Measurements from ENCODE around the gene SPAG16.

SPAG16 gene

GRCh38 chr2:213914510-213914909 is 630.2 kb downstream of the SPAG16 start:
- Histone ChIP-seq H3K79me2 (ENCODE audit: control insufficient read depth, insufficient read depth, low read length) (no peaks in the 10 kb centered on the region), H3K9ac (ENCODE audit: low read length) (no peak overlapping the region), H3K4me1 (ENCODE audit: control insufficient read depth, low read depth, low read length) (no peaks in the 10 kb centered on the region), H3K27me3 (ENCODE audit: insufficient read depth, low read length, poor library complexity) (no peaks in the 10 kb centered on the region), H3K4me3 (ENCODE audit: low read length) (no peak overlapping the region), H2BK120ac (ENCODE audit: low read depth, low read length) (no peak overlapping the region), H2BK15ac (replicated peaks; ENCODE audit: low read depth) (no peak overlapping the region), H4K8ac (ENCODE audit: low read depth, low read length) (no peak overlapping the region), H3K27ac (ENCODE audit: low read depth, low read length) (no peak overlapping the region), H3K79me1 (ENCODE audit: low read length) (no peaks in the 10 kb centered on the region), H2BK5ac (ENCODE audit: low read length) (no peak overlapping the region), H3K23ac (ENCODE audit: low read length) (no peak overlapping the region), H3K4me2 (ENCODE audit: low read length) (no peak overlapping the region), H3K18ac (ENCODE audit: low read length) (no peak overlapping the region), H3K36me3 (ENCODE audit: control insufficient read depth, insufficient read depth, low read length) (no peaks in the 10 kb centered on the region), H3K56ac (ENCODE audit: low read length) (no peak overlapping the region), H2AK5ac (ENCODE audit: low read length) (no peak overlapping the region), H3K4ac (ENCODE audit: low read depth, low read length) (no peak overlapping the region), H4K5ac (ENCODE audit: low read length) (no peak overlapping the region)
- no peak for DNase-seq
- no CpG with 5 or more reads among the region's 1 CpG for WGBS (ENCODE audit: extremely low coverage, insufficient coverage, low lambda C conversion rate)

GRCh38 chr2:213920014-213920413 is 635.8 kb downstream of the SPAG16 start:
- Histone ChIP-seq H3K27me3 (ENCODE audit: insufficient read depth, low read length, poor library complexity) (no peaks in the 10 kb centered on the region), H4K5ac (ENCODE audit: low read length) (no peak overlapping the region), H3K56ac (ENCODE audit: low read length) (no peak overlapping the region), H3K4ac (ENCODE audit: low read depth, low read length) (no peak overlapping the region), H3K18ac (ENCODE audit: low read length) (no peak overlapping the region), H3K27ac (ENCODE audit: low read depth, low read length) (no peak overlapping the region), H3K4me2 (ENCODE audit: low read length) (no peak overlapping the region), H2BK15ac (replicated peaks; ENCODE audit: low read depth) (no peak overlapping the region), H2BK120ac (ENCODE audit: low read depth, low read length) (no peak overlapping the region), H2AK5ac (ENCODE audit: low read length) (no peak overlapping the region), H3K4me1 (ENCODE audit: control insufficient read depth, low read depth, low read length) (no peaks in the 10 kb centered on the region), H3K23ac (ENCODE audit: low read length) (no peak overlapping the region), H3K9ac (ENCODE audit: low read length) (no peak overlapping the region), H3K79me1 (ENCODE audit: low read length) (no peaks in the 10 kb centered on the region), H3K4me3 (ENCODE audit: low read length) (no peak overlapping the region), H3K36me3 (ENCODE audit: control insufficient read depth, insufficient read depth, low read length) (no peaks in the 10 kb centered on the region), H4K8ac (ENCODE audit: low read depth, low read length) (no peak overlapping the region), H3K79me2 (ENCODE audit: control insufficient read depth, insufficient read depth, low read length) (no peaks in the 10 kb centered on the region), H2BK5ac (ENCODE audit: low read length) (no peak overlapping the region)
- no peak for DNase-seq
- no CpG with 5 or more reads among the region's 3 CpGs for WGBS (ENCODE audit: extremely low coverage, insufficient coverage, low lambda C conversion rate)

GRCh38 chr2:213923543-213923942 is 639.3 kb downstream of the SPAG16 start:
- H3K4me2 ChIP-seq (ENCODE audit: low read length) = no peak overlapping the region
- H3K79me2 ChIP-seq (ENCODE audit: control insufficient read depth, insufficient read depth, low read length) = no peaks in the 10 kb centered on the region
- no peak overlapping the region for H3K18ac ChIP-seq (ENCODE audit: low read length)
- H3K4ac ChIP-seq (ENCODE audit: low read depth, low read length) = no peak overlapping the region
- no peak overlapping the region for H2BK15ac ChIP-seq (replicated peaks; ENCODE audit: low read depth)
- H3K56ac ChIP-seq (ENCODE audit: low read length) = no peak overlapping the region
- no peaks in the 10 kb centered on the region for H3K4me1 ChIP-seq (ENCODE audit: control insufficient read depth, low read depth, low read length)
- DNase-seq = peak; percentile 3
- H3K4me3 ChIP-seq (ENCODE audit: low read length) = no peak overlapping the region
- H3K79me1 ChIP-seq (ENCODE audit: low read length) = no peaks in the 10 kb centered on the region
- H2AK5ac ChIP-seq (ENCODE audit: low read length) = no peak overlapping the region
- no CpG with 5 or more reads among the region's 3 CpGs for WGBS (ENCODE audit: extremely low coverage, insufficient coverage, low lambda C conversion rate)
- H3K27me3 ChIP-seq (ENCODE audit: insufficient read depth, low read length, poor library complexity) = no peaks in the 10 kb centered on the region
- no peak overlapping the region for H2BK120ac ChIP-seq (ENCODE audit: low read depth, low read length)
- no peak overlapping the region for H3K27ac ChIP-seq (ENCODE audit: low read depth, low read length)
- no peak overlapping the region for H2BK5ac ChIP-seq (ENCODE audit: low read length)
- no peak overlapping the region for H4K5ac ChIP-seq (ENCODE audit: low read length)
- H4K8ac ChIP-seq (ENCODE audit: low read depth, low read length) = no peak overlapping the region
- H3K23ac ChIP-seq (ENCODE audit: low read length) = no peak overlapping the region
- H3K9ac ChIP-seq (ENCODE audit: low read length) = no peak overlapping the region
- H3K36me3 ChIP-seq (ENCODE audit: control insufficient read depth, insufficient read depth, low read length) = no peaks in the 10 kb centered on the region

GRCh38 chr2:213934560-213934959 is 650.3 kb downstream of the SPAG16 start:
- Histone ChIP-seq H3K27me3 (ENCODE audit: insufficient read depth, low read length, poor library complexity) (no peaks in the 10 kb centered on the region), H3K4me3 (ENCODE audit: low read length) (no peak overlapping the region), H2AK5ac (ENCODE audit: low read length) (no peak overlapping the region), H3K4me1 (ENCODE audit: control insufficient read depth, low read depth, low read length) (no peaks in the 10 kb centered on the region), H3K9ac (ENCODE audit: low read length) (no peak overlapping the region), H3K18ac (ENCODE audit: low read length) (no peak overlapping the region), H2BK120ac (ENCODE audit: low read depth, low read length) (no peak overlapping the region), H3K36me3 (ENCODE audit: control insufficient read depth, insufficient read depth, low read length) (no peaks in the 10 kb centered on the region), H3K79me2 (ENCODE audit: control insufficient read depth, insufficient read depth, low read length) (no peaks in the 10 kb centered on the region), H4K8ac (ENCODE audit: low read depth, low read length) (no peak overlapping the region), H2BK5ac (ENCODE audit: low read length) (no peak overlapping the region), H4K5ac (ENCODE audit: low read length) (no peak overlapping the region), H3K4me2 (ENCODE audit: low read length) (no peak overlapping the region), H3K27ac (ENCODE audit: low read depth, low read length) (no peak overlapping the region), H3K79me1 (ENCODE audit: low read length) (no peaks in the 10 kb centered on the region), H3K56ac (ENCODE audit: low read length) (no peak overlapping the region), H3K23ac (ENCODE audit: low read length) (no peak overlapping the region), H2BK15ac (replicated peaks; ENCODE audit: low read depth) (no peak overlapping the region), H3K4ac (ENCODE audit: low read depth, low read length) (no peak overlapping the region)
- WGBS (ENCODE audit: extremely low coverage, insufficient coverage, low lambda C conversion rate) = no CpG with 5 or more reads among the region's 1 CpG
- peak; percentile 35 for DNase-seq

GRCh38 chr2:213958086-213958485 is 673.8 kb downstream of the SPAG16 start:
- Histone ChIP-seq H2BK5ac (ENCODE audit: low read length) (no peak overlapping the region), H3K4me3 (ENCODE audit: low read length) (no peak overlapping the region), H2AK5ac (ENCODE audit: low read length) (no peak overlapping the region), H3K4me1 (ENCODE audit: control insufficient read depth, low read depth, low read length) (no peaks in the 10 kb centered on the region), H3K4me2 (ENCODE audit: low read length) (no peak overlapping the region), H4K8ac (ENCODE audit: low read depth, low read length) (no peak overlapping the region), H3K23ac (ENCODE audit: low read length) (no peak overlapping the region), H3K9ac (ENCODE audit: low read length) (no peak overlapping the region), H3K36me3 (ENCODE audit: control insufficient read depth, insufficient read depth, low read length) (no peaks in the 10 kb centered on the region), H3K79me1 (ENCODE audit: low read length) (no peaks in the 10 kb centered on the region), H3K79me2 (ENCODE audit: control insufficient read depth, insufficient read depth, low read length) (no peaks in the 10 kb centered on the region), H3K56ac (ENCODE audit: low read length) (no peak overlapping the region), H4K5ac (ENCODE audit: low read length) (no peak overlapping the region), H3K27me3 (ENCODE audit: insufficient read depth, low read length, poor library complexity) (no peaks in the 10 kb centered on the region), H3K27ac (ENCODE audit: low read depth, low read length) (no peak overlapping the region), H3K18ac (ENCODE audit: low read length) (no peak overlapping the region), H3K4ac (ENCODE audit: low read depth, low read length) (no peak overlapping the region), H2BK15ac (replicated peaks; ENCODE audit: low read depth) (no peak overlapping the region), H2BK120ac (ENCODE audit: low read depth, low read length) (no peak overlapping the region)
- DNase-seq = no peak
- no CpG with 5 or more reads among the region's 2 CpGs for WGBS (ENCODE audit: extremely low coverage, insufficient coverage, low lambda C conversion rate)

- no peak overlapping the region for H3K4me3 ChIP-seq (ENCODE audit: low read length)
- H3K27ac ChIP-seq (ENCODE audit: low read depth, low read length) = no peak overlapping the region
- H3K36me3 ChIP-seq (ENCODE audit: control insufficient read depth, insufficient read depth, low read length) = no peaks in the 10 kb centered on the region
- H4K5ac ChIP-seq (ENCODE audit: low read length) = no peak overlapping the region
- H3K18ac ChIP-seq (ENCODE audit: low read length) = no peak overlapping the region
- H3K4me2 ChIP-seq (ENCODE audit: low read length) = no peak overlapping the region
- no peak for DNase-seq
- no peak overlapping the region for H3K23ac ChIP-seq (ENCODE audit: low read length)
- H3K79me1 ChIP-seq (ENCODE audit: low read length) = no peaks in the 10 kb centered on the region
- WGBS (ENCODE audit: extremely low coverage, insufficient coverage, low lambda C conversion rate) = no CpG with 5 or more reads among the region's 1 CpG
- no peak overlapping the region for H3K56ac ChIP-seq (ENCODE audit: low read length)
- H3K9ac ChIP-seq (ENCODE audit: low read length) = no peak overlapping the region
- no peaks in the 10 kb centered on the region for H3K79me2 ChIP-seq (ENCODE audit: control insufficient read depth, insufficient read depth, low read length)
- H3K4ac ChIP-seq (ENCODE audit: low read depth, low read length) = no peak overlapping the region
- no peak overlapping the region for H2AK5ac ChIP-seq (ENCODE audit: low read length)
- no peak overlapping the region for H4K8ac ChIP-seq (ENCODE audit: low read depth, low read length)
- H2BK5ac ChIP-seq (ENCODE audit: low read length) = no peak overlapping the region
- H2BK120ac ChIP-seq (ENCODE audit: low read depth, low read length) = no peak overlapping the region
- no peak overlapping the region for H2BK15ac ChIP-seq (replicated peaks; ENCODE audit: low read depth)
- H3K27me3 ChIP-seq (ENCODE audit: insufficient read depth, low read length, poor library complexity) = no peaks in the 10 kb centered on the region
- H3K4me1 ChIP-seq (ENCODE audit: control insufficient read depth, low read depth, low read length) = no peaks in the 10 kb centered on the region
These were observed 675.3 kb downstream of the SPAG16 start for GRCh38 chr2:213959589-213959988.
